Neural cell (in vitro differentiated cells): Measurements from ENCODE around the gene LRRC72. TPM values are rescaled to one million over a fixed set of nuclear protein-coding genes. Genes with fewer than 3 reads are reported as not detected.

Experiments
- H2AFZ ChIP-seq: fragments of 200-600, 300-800 bp; sonication (generic), shearing (Covaris generic); 2 replicates; pipeline ENCODE4 v1.6.0; 2014; ENCODE audit warnings: low read depth, mild to moderate bottlenecking, antibody characterized with exemption, low read length, moderate library complexity
- H3F3A ChIP-seq: fragments of 200-600 bp; shearing (Covaris generic); 2 replicates; pipeline ENCODE4 v1.6.1; 2016; ENCODE audit warnings: mild to moderate bottlenecking, moderate library complexity, mixed read lengths, antibody characterized with exemption, low read length; ENCODE audit not compliant: insufficient read depth, poor library complexity, severe bottlenecking
- H3K27ac ChIP-seq: fragments of 200-600, 300-800 bp; sonication (generic), shearing (Covaris generic); 2 replicates; pipeline ENCODE4 v1.5.1; 2014; ENCODE audit warnings: mild to moderate bottlenecking, low read length, moderate library complexity
- H3K27me3 ChIP-seq: fragments of 300-800, 200-600 bp; sonication (generic), shearing (Covaris generic); 2 replicates; pipeline ENCODE4 v1.6.0; 2014; ENCODE audit warnings: mild to moderate bottlenecking, low read depth, low read length, moderate library complexity; ENCODE audit not compliant: insufficient read depth
- H3K36me3 ChIP-seq: fragments of 300-800, 200-600 bp; sonication (generic), shearing (Covaris generic); 2 replicates; pipeline ENCODE4 v1.5.1; 2014; ENCODE audit warnings: mild to moderate bottlenecking, antibody characterized with exemption, low read length, moderate library complexity; ENCODE audit not compliant: insufficient read depth
- H3K4me2 ChIP-seq: fragments of 300-800, 200-600 bp; sonication (generic), shearing (Covaris generic); 2 replicates; pipeline ENCODE4 v1.6.0; 2014; ENCODE audit warnings: mild to moderate bottlenecking, low read length
- H3K4me3 ChIP-seq: fragments of 300-800, 200-600 bp; sonication (generic), shearing (Covaris generic); 2 replicates; pipeline ENCODE4 v1.5.1; 2014; ENCODE audit warnings: mild to moderate bottlenecking, low read length, moderate library complexity
- H3K79me2 ChIP-seq: fragments of 200-600 bp; shearing (Covaris generic); replicated peaks from 2 replicates; pipeline ENCODE4 v1.6.0; 2014; ENCODE audit warnings: mild to moderate bottlenecking, low read length, moderate library complexity; ENCODE audit not compliant: insufficient read depth
- H3K9ac ChIP-seq: fragments of 300-800, 200-600 bp; sonication (generic), shearing (Covaris generic); 2 replicates; pipeline ENCODE4 v1.6.1; 2016; ENCODE audit warnings: mild to moderate bottlenecking, low read length, mixed read lengths
- H3K9me2 ChIP-seq: fragments of 200-600 bp; shearing (Covaris generic); 2 replicates; pipeline ENCODE4 v1.6.1; 2016; ENCODE audit warnings: mild to moderate bottlenecking, low read length, mixed read lengths; ENCODE audit not compliant: insufficient read depth
- H3K9me3 ChIP-seq: fragments of 200-600, 300-800 bp; sonication (generic), shearing (Covaris generic); 2 replicates; pipeline ENCODE4 v1.6.1; 2016; ENCODE audit warnings: mild to moderate bottlenecking, mixed run types, low read length, moderate library complexity, mixed read lengths
- H4K20me1 ChIP-seq: fragments of 200-600 bp; shearing (Covaris generic); 2 replicates; pipeline ENCODE4 v1.6.1; 2016; ENCODE audit warnings: mild to moderate bottlenecking, mixed run types; ENCODE audit not compliant: insufficient read depth
- EP300 ChIP-seq: fragments of 450-650 bp; conservative IDR thresholded peaks from 2 replicates; pipeline ENCODE4 v1.6.1; 2014; ENCODE audit warnings: antibody characterized with exemption, mild to moderate bottlenecking, moderate library complexity; ENCODE audit not compliant: poor library complexity, severe bottlenecking
- EZH2 ChIP-seq: fragments of 200-600, 300-800 bp; shearing (Covaris generic), sonication (generic); IDR thresholded peaks from 2 replicates; pipeline ENCODE4 v1.6.1; 2014; ENCODE audit warnings: antibody characterized with exemption, low read length, borderline replicate concordance, mild to moderate bottlenecking; ENCODE audit not compliant: insufficient read depth, poor library complexity, severe bottlenecking
- MXI1 ChIP-seq: fragments of 450-650 bp; conservative IDR thresholded peaks from 2 replicates; pipeline ENCODE4 v1.6.1; 2014; ENCODE audit warnings: antibody characterized with exemption, mild to moderate bottlenecking; ENCODE audit not compliant: poor library complexity, severe bottlenecking
- POLR2AphosphoS5 ChIP-seq: IDR thresholded peaks from 2 replicates; pipeline ENCODE4 v1.6.1; 2012
- RAD21 ChIP-seq: fragments of 450-650 bp; conservative IDR thresholded peaks from 2 replicates; pipeline ENCODE4 v1.6.1; 2014; ENCODE audit warnings: antibody characterized with exemption, mild to moderate bottlenecking, moderate library complexity
- REST ChIP-seq: IDR thresholded peaks from 2 replicates; pipeline ENCODE4 v1.6.1; 2012; ENCODE audit warnings: borderline replicate concordance
- SMC3 ChIP-seq: fragments of 450-650 bp; conservative IDR thresholded peaks from 2 replicates; pipeline ENCODE4 v1.6.1; 2014; ENCODE audit warnings: antibody characterized with exemption, mild to moderate bottlenecking, moderate library complexity; ENCODE audit not compliant: poor library complexity
- TAF1 ChIP-seq: IDR thresholded peaks from 2 replicates; pipeline ENCODE4 v1.6.1; 2012; ENCODE audit warnings: low read depth
- polyA plus RNA-seq: library from polyadenylated mRNA; depleted of rRNA; stranded (reverse); fragments of >200 nt; gene quantifications from 2 replicates; pipeline ENCODE4 v1.2.3, GENCODE V29; 2014
- TF ChIP-seq, protein P1 (sequence below): fragments of 450-650 bp; IDR thresholded peaks from 2 replicates; pipeline ENCODE4 v1.5.1; 2014; ENCODE audit warnings: antibody characterized with exemption, mild to moderate bottlenecking, moderate library complexity; ENCODE audit not compliant: poor library complexity, severe bottlenecking

The LRRC72 gene
- polyA plus RNA-seq, 1 donor from 2014 or later, result not detected

DNA sequence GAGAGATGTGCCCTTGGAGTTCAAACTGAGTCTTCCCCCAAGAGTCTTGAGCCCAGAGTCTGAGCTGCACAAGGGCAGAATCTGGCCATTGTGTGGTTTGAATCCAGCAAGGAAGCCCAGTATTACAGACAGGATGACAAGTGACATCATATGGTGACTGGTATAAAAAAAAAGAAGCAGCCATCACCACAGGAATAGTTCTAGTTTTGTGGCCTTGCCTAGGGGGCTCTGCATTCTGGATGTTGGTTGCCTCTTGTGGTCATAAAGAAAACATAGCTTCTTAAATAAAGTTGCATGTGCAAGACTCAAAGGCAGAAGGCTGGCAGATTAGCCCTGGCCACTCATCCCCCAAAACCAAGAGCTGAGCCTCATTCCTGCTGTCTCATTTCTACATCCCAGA lies 16.8 kb upstream of the LRRC72 start:
- no peak overlapping the region for H3K4me3 ChIP-seq

DNA sequence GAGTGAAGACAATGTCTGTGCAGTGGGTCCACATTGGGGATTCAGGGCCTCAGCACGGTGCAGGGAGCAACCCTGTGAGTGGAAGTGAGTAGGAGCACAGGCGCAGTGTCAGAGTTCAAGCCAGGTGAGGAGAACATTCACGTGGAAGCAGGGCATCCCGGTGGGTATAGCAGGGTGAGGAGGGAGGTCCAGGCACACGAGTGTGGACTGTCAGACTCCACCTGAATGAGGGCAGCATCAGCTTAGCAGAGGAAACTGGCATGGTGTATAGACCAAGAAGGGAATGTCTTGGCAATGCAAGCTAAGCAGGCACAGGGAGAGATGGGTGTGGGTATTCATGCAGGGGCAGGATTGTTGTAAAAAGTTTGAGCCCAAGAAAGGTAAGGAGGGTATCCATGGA lies 15.3 kb upstream of the LRRC72 start:
- TF ChIP-seq, protein P1, sequence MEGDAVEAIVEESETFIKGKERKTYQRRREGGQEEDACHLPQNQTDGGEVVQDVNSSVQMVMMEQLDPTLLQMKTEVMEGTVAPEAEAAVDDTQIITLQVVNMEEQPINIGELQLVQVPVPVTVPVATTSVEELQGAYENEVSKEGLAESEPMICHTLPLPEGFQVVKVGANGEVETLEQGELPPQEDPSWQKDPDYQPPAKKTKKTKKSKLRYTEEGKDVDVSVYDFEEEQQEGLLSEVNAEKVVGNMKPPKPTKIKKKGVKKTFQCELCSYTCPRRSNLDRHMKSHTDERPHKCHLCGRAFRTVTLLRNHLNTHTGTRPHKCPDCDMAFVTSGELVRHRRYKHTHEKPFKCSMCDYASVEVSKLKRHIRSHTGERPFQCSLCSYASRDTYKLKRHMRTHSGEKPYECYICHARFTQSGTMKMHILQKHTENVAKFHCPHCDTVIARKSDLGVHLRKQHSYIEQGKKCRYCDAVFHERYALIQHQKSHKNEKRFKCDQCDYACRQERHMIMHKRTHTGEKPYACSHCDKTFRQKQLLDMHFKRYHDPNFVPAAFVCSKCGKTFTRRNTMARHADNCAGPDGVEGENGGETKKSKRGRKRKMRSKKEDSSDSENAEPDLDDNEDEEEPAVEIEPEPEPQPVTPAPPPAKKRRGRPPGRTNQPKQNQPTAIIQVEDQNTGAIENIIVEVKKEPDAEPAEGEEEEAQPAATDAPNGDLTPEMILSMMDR, result no peak
- TF ChIP-seq RAD21, result no peak
- no peak for TF ChIP-seq POLR2AphosphoS5
- TF ChIP-seq TAF1, result no peak
- TF ChIP-seq EZH2, result no peak
- no peak for TF ChIP-seq SMC3
- no peak for TF ChIP-seq MXI1
- TF ChIP-seq EP300, result no peak
- TF ChIP-seq REST, result no peak
- no peaks in the 10 kb centered on the region for H3K36me3 ChIP-seq
- no peaks in the 10 kb centered on the region for H3K9me3 ChIP-seq
- H2AFZ ChIP-seq, result no peak overlapping the region
- H3K27me3 ChIP-seq, result no peaks in the 10 kb centered on the region
- no peaks in the 10 kb centered on the region for H4K20me1 ChIP-seq
- no peak overlapping the region for H3K4me2 ChIP-seq
- H3K27ac ChIP-seq, result no peak overlapping the region
- H3K4me3 ChIP-seq, result no peak overlapping the region
- no peak overlapping the region for H3K9ac ChIP-seq
- no peaks in the 10 kb centered on the region for H3F3A ChIP-seq
- no peaks in the 10 kb centered on the region for H3K9me2 ChIP-seq
- H3K79me2 ChIP-seq, result no peaks in the 10 kb centered on the region

More for the DNA sequence above, 16.8 kb upstream of the LRRC72 start:
- H3K4me2 ChIP-seq, result no peak overlapping the region
- H4K20me1 ChIP-seq, result no peaks in the 10 kb centered on the region
- H3K9ac ChIP-seq, result no peak overlapping the region
- TF ChIP-seq REST (no peak), POLR2AphosphoS5 (no peak), TAF1 (no peak), SMC3 (no peak), RAD21 (no peak), MXI1 (no peak)
- H3K27me3 ChIP-seq, result no peaks in the 10 kb centered on the region
- no peak overlapping the region for H2AFZ ChIP-seq
- H3K27ac ChIP-seq, result no peak overlapping the region
- no peaks in the 10 kb centered on the region for H3K79me2 ChIP-seq
- H3K9me3 ChIP-seq, result no peaks in the 10 kb centered on the region
- no peaks in the 10 kb centered on the region for H3K9me2 ChIP-seq
- no peaks in the 10 kb centered on the region for H3F3A ChIP-seq
- no peaks in the 10 kb centered on the region for H3K36me3 ChIP-seq
